D721Med (cell line): ENCODE results near the gene SESN1.

ENCODE experiments used
- DNase-seq: peaks from one replicate; pipeline ENCODE4 v3.0.0; 2011; ENCODE audit warnings: low spot score; ENCODE audit not compliant: insufficient read length
- FAIRE-seq: peaks from 2 replicates; lab custom pipeline; 2011; peaks lifted over from hg19 to GRCh38; lab: Jason Lieb, UNC
- TF ChIP-seq, protein P1 (sequence below): IDR thresholded peaks from 2 replicates; pipeline ENCODE4 v1.5.1; 2012; ENCODE audit warnings: mild to moderate bottlenecking, control low read depth; ENCODE audit not compliant: insufficient read depth; ENCODE audit errors: missing control alignments

SESN1 gene

GRCh38 chr6:108993876-108994275 lies 100.8 kb downstream of the SESN1 start:
- TF ChIP-seq, protein P1, sequence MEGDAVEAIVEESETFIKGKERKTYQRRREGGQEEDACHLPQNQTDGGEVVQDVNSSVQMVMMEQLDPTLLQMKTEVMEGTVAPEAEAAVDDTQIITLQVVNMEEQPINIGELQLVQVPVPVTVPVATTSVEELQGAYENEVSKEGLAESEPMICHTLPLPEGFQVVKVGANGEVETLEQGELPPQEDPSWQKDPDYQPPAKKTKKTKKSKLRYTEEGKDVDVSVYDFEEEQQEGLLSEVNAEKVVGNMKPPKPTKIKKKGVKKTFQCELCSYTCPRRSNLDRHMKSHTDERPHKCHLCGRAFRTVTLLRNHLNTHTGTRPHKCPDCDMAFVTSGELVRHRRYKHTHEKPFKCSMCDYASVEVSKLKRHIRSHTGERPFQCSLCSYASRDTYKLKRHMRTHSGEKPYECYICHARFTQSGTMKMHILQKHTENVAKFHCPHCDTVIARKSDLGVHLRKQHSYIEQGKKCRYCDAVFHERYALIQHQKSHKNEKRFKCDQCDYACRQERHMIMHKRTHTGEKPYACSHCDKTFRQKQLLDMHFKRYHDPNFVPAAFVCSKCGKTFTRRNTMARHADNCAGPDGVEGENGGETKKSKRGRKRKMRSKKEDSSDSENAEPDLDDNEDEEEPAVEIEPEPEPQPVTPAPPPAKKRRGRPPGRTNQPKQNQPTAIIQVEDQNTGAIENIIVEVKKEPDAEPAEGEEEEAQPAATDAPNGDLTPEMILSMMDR, result no peak
- no peak for FAIRE-seq
- no peak for DNase-seq

GRCh38 chr6:108989700-108990099 lies 104.9 kb downstream of the SESN1 start:
- TF ChIP-seq, protein P1, result no peak
- DNase-seq (no peak), FAIRE-seq (no peak)

- FAIRE-seq (no peak), DNase-seq (no peak)
- TF ChIP-seq, protein P1, result no peak
Observed at GRCh38 chr6:108988765-108989164, 105.9 kb downstream of the SESN1 start.

DNA sequence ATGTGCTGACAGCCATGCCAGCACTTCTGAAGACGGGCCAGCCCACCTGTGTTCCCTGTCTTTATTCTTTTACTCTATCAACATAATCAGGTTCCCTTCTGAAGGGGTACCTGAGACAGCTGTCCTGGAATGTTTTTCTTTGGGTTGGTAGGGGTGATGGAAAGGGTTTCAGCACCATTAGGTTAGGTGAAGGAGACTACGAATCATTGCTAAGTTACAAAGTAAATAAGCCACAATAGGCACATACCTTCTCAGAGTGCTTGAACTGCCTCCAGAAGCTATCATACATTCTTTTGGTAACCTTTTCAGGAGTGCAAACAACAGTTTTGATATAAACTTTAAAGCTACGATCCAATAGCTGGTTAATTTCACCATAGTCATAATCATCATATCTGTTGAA lies 106.3 kb downstream of the SESN1 start:
- FAIRE-seq (no peak), DNase-seq (no peak)
- TF ChIP-seq, protein P1, result no peak

DNA sequence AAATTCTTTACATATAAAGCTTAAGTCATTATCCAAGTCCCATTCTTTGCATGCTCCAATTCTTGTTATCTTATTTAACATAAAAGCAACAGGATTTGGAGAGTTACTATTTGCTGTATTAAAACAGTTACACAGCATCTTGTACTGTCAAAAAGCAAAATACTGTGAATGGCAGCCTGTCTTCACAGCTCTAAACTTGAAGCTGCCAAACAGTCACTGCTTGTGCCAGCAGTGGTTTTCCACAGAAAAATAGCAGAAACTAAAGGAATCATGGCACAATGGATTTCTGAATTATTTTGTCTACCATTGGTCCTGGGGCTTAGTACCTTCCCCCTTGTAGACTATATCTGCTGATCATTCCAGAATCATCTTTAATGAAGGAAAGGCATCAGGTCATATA lies 107.5 kb downstream of the SESN1 start:
- TF ChIP-seq, protein P1, result no peak
- no peak for FAIRE-seq
- no peak for DNase-seq

GRCh38 chr6:108985301-108985700 lies 109.3 kb downstream of the SESN1 start:
- DNase-seq (no peak), FAIRE-seq (no peak)
- TF ChIP-seq, protein P1, result no peak

DNA sequence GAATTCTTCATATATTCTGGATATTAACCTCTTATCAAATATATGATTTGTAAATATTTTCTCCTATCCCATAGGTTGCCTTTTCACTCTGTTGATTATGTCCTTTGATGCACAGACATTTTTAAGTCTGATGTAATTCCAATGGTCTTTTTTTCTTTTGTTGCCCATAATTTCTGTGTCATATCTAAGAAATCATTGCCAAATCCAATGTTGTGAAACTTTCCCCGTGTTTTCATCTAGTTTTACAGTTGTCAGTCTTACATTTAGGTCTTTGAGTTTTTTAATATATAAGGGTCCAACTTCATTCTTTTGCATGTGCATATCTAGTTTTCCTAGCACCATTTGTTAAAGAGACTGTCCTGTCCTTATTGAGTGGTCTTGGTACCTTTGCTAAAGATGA lies 111.5 kb downstream of the SESN1 start:
- DNase-seq, result no peak
- no peak for FAIRE-seq
- TF ChIP-seq, protein P1, result no peak
